Measurements from ENCODE around the gene IL18. TPM values are rescaled to one million over a fixed set of nuclear protein-coding genes. Genes with fewer than 3 reads are reported as not detected.

Gene IL18
- total and polyA plus RNA-seq, 2 donors (not counting 1 experiment from before 2014, with no cell fraction given): 0.67 to 1.6 TPM

GRCh38 chr11:112156956-112157766 lies 6.7 kb downstream of the IL18 start:
- H3K4me2 ChIP-seq (replicated peaks; ENCODE audit: low read depth, low read length, poor library complexity, severe bottlenecking): no peak overlapping the region
- no CpG with 5 or more reads among the region's 4 CpGs for WGBS (ENCODE audit: insufficient coverage)
- H3K4me1 ChIP-seq (ENCODE audit: control insufficient read depth in 2 of 2, insufficient read depth in 2 of 2, low read length in 2 of 2): no peaks in the 10 kb centered on the region
- no peaks in the 10 kb centered on the region for H3K27me3 ChIP-seq (replicated peaks in 1 of 4; ENCODE audit: control extremely low read depth in 1 of 4, control insufficient read depth in 3 of 4, insufficient read depth in 4 of 4, low read length in 3 of 4)
- H3K27me3 Mint-ChIP-seq: peaks cover 10% of the 10 kb centered on the region
- H3K79me2 ChIP-seq (ENCODE audit: control insufficient read depth, insufficient read depth, low read length): no peaks in the 10 kb centered on the region
- DNase-seq: no peak
- no peak overlapping the region for H3K4me3 ChIP-seq (ENCODE audit: control extremely low read depth in 1 of 5, extremely low read depth in 1 of 5, insufficient read depth in 1 of 5, low read depth in 2 of 5, low read length in 4 of 5)
- no peaks in the 10 kb centered on the region for H3K9me3 Mint-ChIP-seq (ENCODE audit: insufficient read depth)
- ATAC-seq (ENCODE audit: low read depth): no peak
- no peaks in the 10 kb centered on the region for H4K20me1 ChIP-seq (ENCODE audit: control insufficient read depth, insufficient read depth, low read length, poor library complexity, severe bottlenecking)
- no peak overlapping the region for H3K27ac ChIP-seq (ENCODE audit: low read length in 2 of 2)
- H3K4me1 Mint-ChIP-seq: no peaks in the 10 kb centered on the region
- POLR2A ChIA-PET: no interaction called here
- no peak for TF ChIP-seq EZH2 (IDR thresholded peaks at IDR 0.05; ENCODE audit: borderline replicate concordance, insufficient read depth, low read depth, low read length, poor library complexity, severe bottlenecking)
- TF ChIP-seq, protein P1, sequence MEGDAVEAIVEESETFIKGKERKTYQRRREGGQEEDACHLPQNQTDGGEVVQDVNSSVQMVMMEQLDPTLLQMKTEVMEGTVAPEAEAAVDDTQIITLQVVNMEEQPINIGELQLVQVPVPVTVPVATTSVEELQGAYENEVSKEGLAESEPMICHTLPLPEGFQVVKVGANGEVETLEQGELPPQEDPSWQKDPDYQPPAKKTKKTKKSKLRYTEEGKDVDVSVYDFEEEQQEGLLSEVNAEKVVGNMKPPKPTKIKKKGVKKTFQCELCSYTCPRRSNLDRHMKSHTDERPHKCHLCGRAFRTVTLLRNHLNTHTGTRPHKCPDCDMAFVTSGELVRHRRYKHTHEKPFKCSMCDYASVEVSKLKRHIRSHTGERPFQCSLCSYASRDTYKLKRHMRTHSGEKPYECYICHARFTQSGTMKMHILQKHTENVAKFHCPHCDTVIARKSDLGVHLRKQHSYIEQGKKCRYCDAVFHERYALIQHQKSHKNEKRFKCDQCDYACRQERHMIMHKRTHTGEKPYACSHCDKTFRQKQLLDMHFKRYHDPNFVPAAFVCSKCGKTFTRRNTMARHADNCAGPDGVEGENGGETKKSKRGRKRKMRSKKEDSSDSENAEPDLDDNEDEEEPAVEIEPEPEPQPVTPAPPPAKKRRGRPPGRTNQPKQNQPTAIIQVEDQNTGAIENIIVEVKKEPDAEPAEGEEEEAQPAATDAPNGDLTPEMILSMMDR (IDR thresholded peaks at IDR 0.05): no peak
- intact Hi-C loops (cut with micrococcal nuclease): no loop called here
- no peak overlapping the region for H3K9ac ChIP-seq (ENCODE audit: low read length)
- H3K9me3 ChIP-seq (ENCODE audit: control extremely low read depth in 1 of 3, control insufficient read depth in 2 of 3, insufficient read depth in 1 of 3, low read length in 2 of 3): no peaks in the 10 kb centered on the region
- no peak overlapping the region for H3K27ac Mint-ChIP-seq
- CTCF ChIA-PET: interaction anchor here (0.6 kb wide), 1 partner anchor 44 kb away, joined by 3 read pairs; no protein-coding TSS in a partner anchor
- H2AFZ ChIP-seq (ENCODE audit: insufficient read depth, low read depth, low read length, poor library complexity, severe bottlenecking): no peak overlapping the region
- no peak overlapping the region for H3K4me3 Mint-ChIP-seq
- no peaks in the 10 kb centered on the region for H3K36me3 ChIP-seq (replicated peaks in 1 of 2; ENCODE audit: control extremely low read depth in 1 of 2, control insufficient read depth in 1 of 2, extremely low read depth in 1 of 2, insufficient read depth in 2 of 2, low read length in 1 of 2)

DNA sequence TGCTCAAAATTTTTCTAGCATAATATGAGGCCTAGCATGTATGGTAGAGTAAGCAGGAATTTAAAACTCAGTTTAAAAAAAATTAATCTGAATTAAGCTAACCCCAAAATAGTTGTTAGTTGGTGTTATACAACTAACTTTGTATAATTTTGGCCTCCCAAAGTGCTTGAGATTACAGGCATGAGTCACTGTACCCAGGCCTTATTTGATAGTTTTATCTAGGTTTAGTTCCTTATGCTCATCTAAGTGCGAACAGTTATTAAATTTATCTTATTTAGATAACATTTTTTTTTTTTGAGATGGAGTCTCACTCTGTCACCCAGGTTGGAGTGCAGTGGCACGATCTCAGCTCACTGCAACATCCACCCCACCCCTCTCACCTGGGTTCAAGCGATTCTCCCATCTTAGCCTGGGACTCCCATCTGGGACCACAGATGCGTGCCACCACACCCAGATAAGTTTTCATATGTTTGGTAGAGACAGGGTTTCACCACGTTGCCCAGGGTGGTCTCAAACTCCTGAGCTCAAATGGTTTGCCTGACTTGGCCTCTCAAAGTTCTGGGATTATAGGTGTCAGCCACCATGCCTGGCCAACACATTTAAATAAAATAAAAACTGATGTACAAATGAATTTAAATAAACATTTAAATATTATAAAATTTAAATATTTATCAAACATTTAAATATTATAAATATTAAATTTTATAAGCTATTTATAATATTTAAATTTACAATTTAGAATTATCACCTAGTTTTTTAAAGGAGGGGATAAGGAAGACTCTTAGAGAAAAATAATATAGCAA lies 7.5 kb downstream of the IL18 start:
- H3K4me3 Mint-ChIP-seq: no peak overlapping the region
- Histone ChIP-seq H3K9me3 (ENCODE audit: control extremely low read depth in 1 of 3, control insufficient read depth in 2 of 3, insufficient read depth in 1 of 3, low read length in 2 of 3) (no peaks in the 10 kb centered on the region), H4K20me1 (ENCODE audit: control insufficient read depth, insufficient read depth, low read length, poor library complexity, severe bottlenecking) (no peaks in the 10 kb centered on the region), H3K4me2 (replicated peaks; ENCODE audit: low read depth, low read length, poor library complexity, severe bottlenecking) (no peak overlapping the region), H3K36me3 (replicated peaks in 1 of 2; ENCODE audit: control extremely low read depth in 1 of 2, control insufficient read depth in 1 of 2, extremely low read depth in 1 of 2, insufficient read depth in 2 of 2, low read length in 1 of 2) (no peaks in the 10 kb centered on the region), H3K27ac (ENCODE audit: low read length in 2 of 2) (no peak overlapping the region), H3K9ac (ENCODE audit: low read length) (no peak overlapping the region), H3K4me3 (ENCODE audit: control extremely low read depth in 1 of 5, extremely low read depth in 1 of 5, insufficient read depth in 1 of 5, low read depth in 2 of 5, low read length in 4 of 5) (no peak overlapping the region), H3K4me1 (ENCODE audit: control insufficient read depth in 2 of 2, insufficient read depth in 2 of 2, low read length in 2 of 2) (no peaks in the 10 kb centered on the region), H2AFZ (ENCODE audit: insufficient read depth, low read depth, low read length, poor library complexity, severe bottlenecking) (no peak overlapping the region), H3K27me3 (replicated peaks in 1 of 4; ENCODE audit: control extremely low read depth in 1 of 4, control insufficient read depth in 3 of 4, insufficient read depth in 4 of 4, low read length in 3 of 4) (no peaks in the 10 kb centered on the region), H3K79me2 (ENCODE audit: control insufficient read depth, insufficient read depth, low read length) (no peaks in the 10 kb centered on the region)
- CTCF ChIA-PET: no interaction called here
- peaks cover 5% of the 10 kb centered on the region for H3K27me3 Mint-ChIP-seq
- no peaks in the 10 kb centered on the region for H3K4me1 Mint-ChIP-seq
- H3K27ac Mint-ChIP-seq: no peak overlapping the region
- H3K9me3 Mint-ChIP-seq (ENCODE audit: insufficient read depth): no peaks in the 10 kb centered on the region
- intact Hi-C loops (cut with micrococcal nuclease): no loop called here
- no peak for TF ChIP-seq EZH2 (IDR thresholded peaks at IDR 0.05; ENCODE audit: borderline replicate concordance, insufficient read depth, low read depth, low read length, poor library complexity, severe bottlenecking)
- TF ChIP-seq, protein P1 (IDR thresholded peaks at IDR 0.05): no peak
- WGBS (ENCODE audit: insufficient coverage): no CpG with 5 or more reads among the region's 5 CpGs
- POLR2A ChIA-PET: no interaction called here
- ATAC-seq (ENCODE audit: low read depth) (no peak), DNase-seq (no peak)
